H1 (cell line): ENCODE measurements around the gene PRICKLE1. TPM values are rescaled to one million over a fixed set of nuclear protein-coding genes. Genes with fewer than 3 reads are reported as not detected.

Experiments
- CTCF ChIA-PET: fragments of 300-600 bp; sonication (Branson Sonifier 250); formaldehyde crosslinking; loops from one replicate; lab custom pipeline; 2021; ENCODE audit not compliant: partially characterized antibody; lab: Charles Lee
- POLR2A ChIA-PET: fragments of 300-600 bp; sonication (Branson Sonifier 250); formaldehyde crosslinking; loops from one replicate; lab custom pipeline; 2021; ENCODE audit warnings: inconsistent platforms; ENCODE audit not compliant: partially characterized antibody; lab: Charles Lee
- DNase-seq, 2 experiments: peaks; one replicate each; pipeline versions ENCODE4 v3.0.0 to v3.0.0-alpha.2; 2010 to 2022; ENCODE audit warnings: low spot score in 2 of 2, low read depth in 1 of 2, mixed read lengths in 1 of 2
- FAIRE-seq: peaks from 2 replicates; lab custom pipeline; 2011; peaks lifted over from hg19 to GRCh38; lab: Jason Lieb, UNC
- H2AFZ ChIP-seq: 2 replicates; pipeline ENCODE4 v1.8.1; 2012; ENCODE audit warnings: low read length, inconsistent platforms
- H2AK5ac ChIP-seq: 2 replicates; pipeline ENCODE4 v1.6.1; 2013; ENCODE audit warnings: low read depth, low read length
- H2BK120ac ChIP-seq: replicated peaks from 2 replicates; pipeline ENCODE3; 2013; ENCODE audit warnings: low read depth, low read length, inconsistent platforms
- H2BK12ac ChIP-seq: 2 replicates; pipeline ENCODE4 v1.6.1; 2013; ENCODE audit warnings: low read depth, low read length
- H2BK15ac ChIP-seq: 2 replicates; pipeline ENCODE4 v1.6.1; 2013; ENCODE audit warnings: low read length
- H2BK20ac ChIP-seq: 2 replicates; pipeline ENCODE4 v1.6.1; 2013; ENCODE audit warnings: low read length
- H2BK5ac ChIP-seq: 2 replicates; pipeline ENCODE4 v1.6.1; 2013; ENCODE audit warnings: low read depth, low read length
- H3K14ac ChIP-seq: 2 replicates; pipeline ENCODE4 v1.6.1; 2013; ENCODE audit warnings: inconsistent platforms; ENCODE audit not compliant: insufficient read length
- H3K18ac ChIP-seq: 2 replicates; pipeline ENCODE4 v1.6.1; 2013; ENCODE audit warnings: low read length; ENCODE audit errors: extremely low read depth
- H3K23ac ChIP-seq: 2 replicates; pipeline ENCODE4 v1.6.1; 2013; ENCODE audit warnings: inconsistent platforms; ENCODE audit not compliant: insufficient read length
- H3K23me2 ChIP-seq: 2 replicates; pipeline ENCODE4 v1.6.1; 2013; ENCODE audit warnings: low read depth, low read length
- H3K27ac ChIP-seq: 2 replicates; pipeline ENCODE4 v1.6.1; 2011; ENCODE audit warnings: low read depth, low read length, inconsistent platforms
- H3K27me3 ChIP-seq, 4 experiments: replicated peaks in 1 of 4; 1 replicate in 1 of 4; 2 replicates in 3 of 4; pipeline versions ENCODE4 v1.6.1 to v1.8.1; 2011 to 2013; ENCODE audit warnings: low read length in 3 of 4, mild to moderate bottlenecking in 3 of 4, inconsistent platforms in 2 of 4, mixed read lengths in 2 of 4, moderate library complexity in 1 of 4; ENCODE audit not compliant: control insufficient read depth in 3 of 4, insufficient read depth in 3 of 4; ENCODE audit errors: extremely low read depth in 1 of 4
- H3K36me3 ChIP-seq, 4 experiments: 2 replicates each; pipeline versions ENCODE4 v1.6.1 to v1.8.1; 2011 to 2013; ENCODE audit warnings: mild to moderate bottlenecking in 4 of 4, low read length in 3 of 4, moderate library complexity in 2 of 4, control low read depth in 1 of 4, inconsistent platforms in 1 of 4; ENCODE audit not compliant: insufficient read depth in 4 of 4, control insufficient read depth in 2 of 4
- H3K4ac ChIP-seq: replicated peaks from 2 replicates; pipeline ENCODE3; 2013; ENCODE audit warnings: low read length, low read depth, mixed read lengths, inconsistent platforms; ENCODE audit not compliant: insufficient read length
- H3K4me1 ChIP-seq, 4 experiments: replicated peaks in 1 of 4; 1 replicate in 1 of 4; 2 replicates in 3 of 4; pipeline versions ENCODE4 v1.6.1 to v1.8.1; 2011 to 2013; ENCODE audit warnings: low read length in 3 of 4, inconsistent platforms in 2 of 4, mixed read lengths in 1 of 4; ENCODE audit not compliant: insufficient read depth in 4 of 4, control insufficient read depth in 3 of 4
- H3K4me2 ChIP-seq, 2 experiments: 2 replicates each; pipeline versions ENCODE4 v1.6.1 to v1.8.1; 2011 to 2013; ENCODE audit warnings: low read depth in 2 of 2, low read length in 2 of 2, control low read depth in 1 of 2, inconsistent platforms in 1 of 2, mild to moderate bottlenecking in 1 of 2; ENCODE audit not compliant: insufficient read depth in 1 of 2
- H3K4me3 ChIP-seq, 4 experiments: fragments of 200-600, 300-600 bp in 1 of 4; sonication (generic), shearing (Covaris generic), sonication (Bioruptor Twin) in 1 of 4; 2 replicates each; pipeline versions ENCODE4 v1.5.1 to v1.8.1; 2011 to 2016; ENCODE audit warnings: low read length in 4 of 4, low read depth in 3 of 4, control low read depth in 2 of 4, inconsistent platforms in 2 of 4, mild to moderate bottlenecking in 2 of 4, mixed read lengths in 1 of 4, moderate library complexity in 1 of 4; ENCODE audit not compliant: insufficient read depth in 2 of 4; ENCODE audit errors: extremely low read depth in 1 of 4
- H3K56ac ChIP-seq: replicated peaks from 2 replicates; pipeline ENCODE3; 2013; ENCODE audit warnings: low read depth, mild to moderate bottlenecking, mixed read lengths, low read length, inconsistent platforms; ENCODE audit not compliant: insufficient read length
- H3K79me1 ChIP-seq: 2 replicates; pipeline ENCODE4 v1.6.1; 2013; ENCODE audit warnings: low read depth, low read length, control low read depth
- H3K79me2 ChIP-seq, 2 experiments: 2 replicates each; pipeline versions ENCODE4 v1.6.1 to v1.8.1; 2012 to 2013; ENCODE audit warnings: low read length in 2 of 2, mild to moderate bottlenecking in 2 of 2, inconsistent platforms in 1 of 2; ENCODE audit not compliant: insufficient read depth in 2 of 2, control insufficient read depth in 1 of 2
- H3K9ac ChIP-seq, 4 experiments: replicated peaks in 1 of 4; 1 replicate in 1 of 4; 2 replicates in 3 of 4; pipeline versions ENCODE4 v1.6.1 to v1.8.1; 2011 to 2013; ENCODE audit warnings: low read depth in 3 of 4, low read length in 3 of 4, control low read depth in 2 of 4, mild to moderate bottlenecking in 2 of 4, moderate library complexity in 2 of 4, inconsistent platforms in 1 of 4; ENCODE audit errors: extremely low read depth in 1 of 4
- H3K9me3 ChIP-seq, 2 experiments: 2 replicates each; pipeline versions ENCODE4 v1.6.1 to v1.8.1; 2012 to 2013; ENCODE audit warnings: mild to moderate bottlenecking in 2 of 2, moderate library complexity in 2 of 2, control low read depth in 1 of 2, inconsistent platforms in 1 of 2, low read depth in 1 of 2, low read length in 1 of 2, mixed read lengths in 1 of 2; ENCODE audit not compliant: insufficient read depth in 2 of 2
- H4K20me1 ChIP-seq, 2 experiments: replicated peaks in 1 of 2; 2 replicates each; pipeline versions ENCODE3 to v1.8.1; 2011 to 2013; ENCODE audit warnings: inconsistent platforms in 2 of 2, low read length in 2 of 2, mild to moderate bottlenecking in 1 of 2; ENCODE audit not compliant: insufficient read depth in 2 of 2, control insufficient read depth in 1 of 2
- H4K5ac ChIP-seq: 2 replicates; pipeline ENCODE4 v1.6.1; 2013; ENCODE audit warnings: low read length, low read depth, mixed read lengths, inconsistent platforms; ENCODE audit not compliant: insufficient read length
- H4K8ac ChIP-seq: 2 replicates; pipeline ENCODE4 v1.8.0; 2013; ENCODE audit warnings: mild to moderate bottlenecking, moderate library complexity, low read length, inconsistent platforms; ENCODE audit not compliant: insufficient read depth; ENCODE audit errors: extremely low read depth
- H4K91ac ChIP-seq: replicated peaks from 2 replicates; pipeline ENCODE3; 2013; ENCODE audit warnings: low read length, mixed read lengths, inconsistent platforms; ENCODE audit not compliant: insufficient read length
- BCL11A ChIP-seq, 2 experiments: IDR thresholded peaks; one replicate each; pipeline ENCODE4 v1.6.1; 2011; ENCODE audit warnings: low read depth in 2 of 2, low read length in 2 of 2, mild to moderate bottlenecking in 2 of 2
- SP4 ChIP-seq: IDR thresholded peaks from 2 replicates; pipeline ENCODE4 v1.6.1; 2012; ENCODE audit warnings: low read length, inconsistent platforms
- YY1 ChIP-seq: IDR thresholded peaks from 2 replicates; pipeline ENCODE4 v1.6.1; 2011; ENCODE audit warnings: low read depth, mild to moderate bottlenecking, low read length
- whole genome bisulfite sequencing, 2 experiments: shearing (Covaris generic) in 1 of 2; methylation state at CpG; one replicate each; pipeline versions ENCODE4 v1.1.6 to v1.1.7; 2013 to 2015; ENCODE audit warnings: low lambda C conversion rate in 2 of 2, mixed read lengths in 2 of 2, inconsistent platforms in 1 of 2, low coverage in 1 of 2, missing lambda C conversion rate in 1 of 2; ENCODE audit not compliant: insufficient replicate concordance in 2 of 2, insufficient coverage in 1 of 2, insufficient read length in 1 of 2; ENCODE audit errors: extremely low coverage in 1 of 2, missing lambda C conversion rate in 1 of 2; 5-methylcytosine and 5-hydroxymethylcytosine counted together
- polyA plus RNA-seq, 7 experiments: library from polyadenylated mRNA; depleted of rRNA in 3 of 7; stranded (reverse) in 5 of 7; unstranded in 2 of 7; fragments of >200 nt in 5 of 7; fragments of 200-250 nt in 2 of 7; gene quantifications; 1 replicate in 5 of 7; 2 replicates in 1 of 7; 4 replicates in 1 of 7; pipeline versions ENCODE4 v1.2.1 to v1.2.3, GENCODE V29; 2011 to 2013; ENCODE audit warnings: missing spikeins in 2 of 7, mixed read lengths in 2 of 7
- total RNA-seq: library from RNA; stranded (reverse); fragmentation: NEBNext Ultra II Directional; extraction: Animal tissue kit (Norgen Biotek cat#: 25700); gene quantifications from 2 replicates; pipeline ENCODE4 v1.2.1, GENCODE V29; 2021

PRICKLE1 gene
- total and polyA plus RNA-seq, 2 of the 8 experiments (the other 6 are each of a cell fraction or from before 2014, with no cell fraction given): 14.0 to 22.4 TPM

GRCh38 chr12:42541965-42542364, 47.6 kb downstream of the PRICKLE1 start:
- WGBS, 2 experiments: 97% methylated on average over 2 of the region's 2 CpGs; no CpG with 5 or more reads in 1 of the 2 experiments
- H2AK5ac ChIP-seq: no peak overlapping the region
- no peak overlapping the region for H3K56ac ChIP-seq
- no peak overlapping the region for H4K8ac ChIP-seq
- H2BK15ac ChIP-seq: no peak overlapping the region
- no peak overlapping the region for H2AFZ ChIP-seq
- H2BK20ac ChIP-seq: no peak overlapping the region
- no peaks in the 10 kb centered on the region for H3K27me3 ChIP-seq
- no peaks in the 10 kb centered on the region for H3K9me3 ChIP-seq
- CTCF ChIA-PET: interaction anchor here (0.6 to 1.1 kb wide), 3 partner anchors 8 to 368 kb away, joined by 3 read pairs; no protein-coding TSS in a partner anchor
- H2BK12ac ChIP-seq: no peak overlapping the region
- FAIRE-seq (no peak), DNase-seq (no peak)
- no peak overlapping the region for H3K4ac ChIP-seq
- no peak overlapping the region for H3K9ac ChIP-seq
- no peak overlapping the region for H3K23ac ChIP-seq
- H3K4me1 ChIP-seq: peaks cover 0 to 2% (median 0%) of the 10 kb centered on the region in 4 experiments; a peak in 1 of 7 replicates
- no peak overlapping the region for H2BK120ac ChIP-seq
- no peak overlapping the region for H3K4me2 ChIP-seq
- H4K91ac ChIP-seq: no peak overlapping the region
- H4K20me1 ChIP-seq: no peaks in the 10 kb centered on the region
- no peak overlapping the region for H3K27ac ChIP-seq
- no peak overlapping the region for H3K18ac ChIP-seq
- no peak overlapping the region for H3K4me3 ChIP-seq
- H2BK5ac ChIP-seq: no peak overlapping the region
- no peaks in the 10 kb centered on the region for H3K23me2 ChIP-seq
- H4K5ac ChIP-seq: no peak overlapping the region
- H3K79me2 ChIP-seq: no peaks in the 10 kb centered on the region
- POLR2A ChIA-PET: interaction anchor here (0.8 to 1.4 kb wide), 3 partner anchors 59 to 1969 kb away, joined by 3 to 5 read pairs (median 3); no protein-coding TSS in a partner anchor
- no peak overlapping the region for H3K14ac ChIP-seq
- H3K36me3 ChIP-seq: no peaks in the 10 kb centered on the region
- TF ChIP-seq BCL11A (IDR thresholded peaks at IDR 0.05; ENCODE audit: low read depth in 2 of 2, low read length in 2 of 2) (no peak), YY1 (no peak), SP4 (no peak)
- no peaks in the 10 kb centered on the region for H3K79me1 ChIP-seq
